Smooth muscle cell (in vitro differentiated cells): ENCODE data around the gene SPATA18. TPM values are rescaled to one million over a fixed set of nuclear protein-coding genes. Genes with fewer than 3 reads are reported as not detected.

Experiments used
- DNase-seq: peaks from one replicate; lab custom pipeline; 2025; ENCODE audit not compliant: unreplicated experiment; lab: John Stamatoyannopoulos, UW
- H2AFZ ChIP-seq: fragments of 200-600 bp; sonication (generic); 2 replicates; pipeline ENCODE4 v1.6.0; 2016; ENCODE audit warnings: antibody characterized with exemption, low read depth, mild to moderate bottlenecking
- H3F3A ChIP-seq: fragments of 200-600 bp; sonication (generic); 2 replicates; pipeline ENCODE4 v1.6.0; 2017; ENCODE audit warnings: antibody characterized with exemption, low read depth
- H3K27ac ChIP-seq: fragments of 200-600 bp; sonication (generic); 2 replicates; pipeline ENCODE4 v1.5.1; 2016; ENCODE audit warnings: low read depth, mild to moderate bottlenecking
- H3K27me3 ChIP-seq: fragments of 200-600 bp; sonication (generic); 2 replicates; pipeline ENCODE4 v1.6.1; 2016; ENCODE audit warnings: low read depth, mild to moderate bottlenecking
- H3K36me3 ChIP-seq: fragments of 200-600 bp; sonication (generic); 2 replicates; pipeline ENCODE4 v1.5.1; 2016; ENCODE audit warnings: low read depth
- H3K4me1 ChIP-seq: fragments of 200-600 bp; sonication (generic); 2 replicates; pipeline ENCODE4 v1.5.1; 2016; ENCODE audit warnings: low read depth
- H3K4me2 ChIP-seq: fragments of 200-600 bp; sonication (generic); 2 replicates; pipeline ENCODE4 v1.6.0; 2016; ENCODE audit warnings: mild to moderate bottlenecking
- H3K4me3 ChIP-seq: fragments of 200-600 bp; sonication (generic); 2 replicates; pipeline ENCODE4 v1.5.1; 2016; ENCODE audit warnings: mild to moderate bottlenecking
- H3K79me2 ChIP-seq: fragments of 200-600 bp; sonication (generic); 2 replicates; pipeline ENCODE4 v1.6.0; 2016; ENCODE audit warnings: low read depth, mild to moderate bottlenecking
- H3K9ac ChIP-seq: fragments of 200-600 bp; sonication (generic); 2 replicates; pipeline ENCODE4 v1.6.0; 2016; ENCODE audit warnings: low read depth
- H3K9me3 ChIP-seq: fragments of 200-600 bp; sonication (generic); replicated peaks from 2 replicates; pipeline ENCODE4 v1.5.1; 2016; ENCODE audit warnings: low read depth
- H4K20me1 ChIP-seq: fragments of 200-600 bp; sonication (generic); 2 replicates; pipeline ENCODE4 v1.6.0; 2016; ENCODE audit warnings: low read depth
- CTCF ChIP-seq: fragments of 200-600 bp; sonication (generic); IDR thresholded peaks from 2 replicates; pipeline ENCODE4 v1.5.1; 2017; ENCODE audit warnings: borderline replicate concordance, mild to moderate bottlenecking, antibody characterized with exemption; ENCODE audit not compliant: insufficient read depth, poor library complexity, severe bottlenecking
- WGBS: methylation state at CpG from one replicate; pipeline ENCODE4 v1.1.7; 2016; ENCODE audit warnings: low lambda C conversion rate; 5-methylcytosine and 5-hydroxymethylcytosine counted together
- polyA plus RNA-seq: library from polyadenylated mRNA; unstranded; fragments of >200 nt; fragmentation: Nextera tagmentation; extraction: Ambion mirVana; gene quantifications from 2 replicates; pipeline ENCODE4 v1.2.1, GENCODE V29; 2016
- total RNA-seq: library from RNA; depleted of rRNA; stranded (reverse); fragments of >200 nt; gene quantifications from 2 replicates; pipeline ENCODE4 v1.2.3, GENCODE V29; 2014

The SPATA18 gene
- total and polyA plus RNA-seq, 2 experiments from 2014 or later, result 8.9 to 21.2 TPM

GRCh38 chr4:52094376-52095145 lies 43.5 kb downstream of the SPATA18 start:
- Histone ChIP-seq H3K27me3 (no peaks in the 10 kb centered on the region), H3K36me3 (no peaks in the 10 kb centered on the region), H3K4me3 (no peak overlapping the region), H4K20me1 (no peaks in the 10 kb centered on the region), H3K4me1 (no peaks in the 10 kb centered on the region), H3K9me3 (no peaks in the 10 kb centered on the region), H3F3A (no peaks in the 10 kb centered on the region), H2AFZ (no peak overlapping the region), H3K9ac (no peak overlapping the region), H3K27ac (no peak overlapping the region), H3K4me2 (no peak overlapping the region), H3K79me2 (no peaks in the 10 kb centered on the region)
- no peak for DNase-seq
- no peak for TF ChIP-seq CTCF
- 93% methylated on average over 8 of the region's 8 CpGs for WGBS

GRCh38 chr4:52095374-52095773 lies 44.3 kb downstream of the SPATA18 start:
- TF ChIP-seq CTCF, result no peak
- H2AFZ ChIP-seq, result no peak overlapping the region
- WGBS, result 97% methylated on average over 1 of the region's 1 CpG
- no peak overlapping the region for H3K4me3 ChIP-seq
- H4K20me1 ChIP-seq, result no peaks in the 10 kb centered on the region
- no peaks in the 10 kb centered on the region for H3K27me3 ChIP-seq
- no peaks in the 10 kb centered on the region for H3F3A ChIP-seq
- no peaks in the 10 kb centered on the region for H3K79me2 ChIP-seq
- DNase-seq, result no peak
- no peak overlapping the region for H3K9ac ChIP-seq
- no peaks in the 10 kb centered on the region for H3K4me1 ChIP-seq
- H3K9me3 ChIP-seq, result no peaks in the 10 kb centered on the region
- no peaks in the 10 kb centered on the region for H3K36me3 ChIP-seq
- no peak overlapping the region for H3K27ac ChIP-seq
- H3K4me2 ChIP-seq, result no peak overlapping the region

- H3K27ac ChIP-seq, result no peak overlapping the region
- no peaks in the 10 kb centered on the region for H3K36me3 ChIP-seq
- no peak for DNase-seq
- H3K9ac ChIP-seq, result no peak overlapping the region
- no peaks in the 10 kb centered on the region for H3K79me2 ChIP-seq
- H3K4me3 ChIP-seq, result no peak overlapping the region
- no peaks in the 10 kb centered on the region for H3F3A ChIP-seq
- TF ChIP-seq CTCF, result no peak
- H2AFZ ChIP-seq, result no peak overlapping the region
- no peaks in the 10 kb centered on the region for H3K4me1 ChIP-seq
- H3K9me3 ChIP-seq, result no peaks in the 10 kb centered on the region
- H3K4me2 ChIP-seq, result no peak overlapping the region
- no peaks in the 10 kb centered on the region for H3K27me3 ChIP-seq
- no peaks in the 10 kb centered on the region for H4K20me1 ChIP-seq
These were observed 44.9 kb downstream of the SPATA18 start for GRCh38 chr4:52096048-52096447.

- TF ChIP-seq CTCF, result no peak
These were observed 47.5 kb downstream of the SPATA18 start for GRCh38 chr4:52098618-52099017.

More at GRCh38 chr4:52098618-52099017, 47.5 kb downstream of the SPATA18 start:
- H3K27me3 ChIP-seq, result no peaks in the 10 kb centered on the region
- H4K20me1 ChIP-seq, result no peaks in the 10 kb centered on the region
- WGBS, result 87% methylated on average over 1 of the region's 1 CpG
- H3K4me2 ChIP-seq, result no peak overlapping the region
- H3F3A ChIP-seq, result no peaks in the 10 kb centered on the region
- no peaks in the 10 kb centered on the region for H3K36me3 ChIP-seq
- no peak overlapping the region for H3K27ac ChIP-seq
- no peaks in the 10 kb centered on the region for H3K4me1 ChIP-seq
- DNase-seq, result no peak
- no peak overlapping the region for H3K9ac ChIP-seq
- no peaks in the 10 kb centered on the region for H3K79me2 ChIP-seq
- H2AFZ ChIP-seq, result no peak overlapping the region
- H3K4me3 ChIP-seq, result no peak overlapping the region
- no peaks in the 10 kb centered on the region for H3K9me3 ChIP-seq
